ENCODE data around the gene AGRN.

The AGRN gene

GRCh38 chr1:1043411-1043810 lies 23.5 kb downstream of the AGRN start:
- peaks cover 14% of the 10 kb centered on the region for H3K27me3 Mint-ChIP-seq (ENCODE audit: low read depth)
- H3K36me3 Mint-ChIP-seq (ENCODE audit: low read depth): no peaks in the 10 kb centered on the region
- no peak overlapping the region for H3K4me3 Mint-ChIP-seq
- no peak overlapping the region for H3K27ac Mint-ChIP-seq
- no peaks in the 10 kb centered on the region for H3K9me3 Mint-ChIP-seq
- H3K4me1 Mint-ChIP-seq (ENCODE audit: low read depth): peaks cover 14% of the 10 kb centered on the region

DNA sequence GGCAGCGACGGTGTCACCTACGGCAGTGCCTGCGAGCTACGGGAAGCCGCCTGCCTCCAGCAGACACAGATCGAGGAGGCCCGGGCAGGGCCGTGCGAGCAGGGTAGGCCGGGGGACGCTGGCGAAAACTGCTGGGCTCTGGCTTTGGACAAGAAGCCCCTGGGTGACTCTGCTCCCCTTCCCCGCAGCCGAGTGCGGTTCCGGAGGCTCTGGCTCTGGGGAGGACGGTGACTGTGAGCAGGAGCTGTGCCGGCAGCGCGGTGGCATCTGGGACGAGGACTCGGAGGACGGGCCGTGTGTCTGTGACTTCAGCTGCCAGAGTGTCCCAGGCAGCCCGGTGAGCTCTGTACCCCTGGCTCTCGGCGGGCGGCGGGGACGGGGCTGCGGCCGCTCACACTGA lies 24.0 kb downstream of the AGRN start:
- Mint-ChIP-seq H3K27me3 (ENCODE audit: low read depth) (peaks cover 9% of the 10 kb centered on the region), H3K9me3 (no peaks in the 10 kb centered on the region), H3K4me1 (ENCODE audit: low read depth) (peaks cover 10% of the 10 kb centered on the region), H3K27ac (no peak overlapping the region), H3K36me3 (ENCODE audit: low read depth) (no peaks in the 10 kb centered on the region), H3K4me3 (no peak overlapping the region)

- Mint-ChIP-seq H3K27ac (no peak overlapping the region), H3K36me3 (ENCODE audit: low read depth) (no peaks in the 10 kb centered on the region)
Measured at GRCh38 chr1:1044455-1045078, 24.6 kb downstream of the AGRN start.

DNA sequence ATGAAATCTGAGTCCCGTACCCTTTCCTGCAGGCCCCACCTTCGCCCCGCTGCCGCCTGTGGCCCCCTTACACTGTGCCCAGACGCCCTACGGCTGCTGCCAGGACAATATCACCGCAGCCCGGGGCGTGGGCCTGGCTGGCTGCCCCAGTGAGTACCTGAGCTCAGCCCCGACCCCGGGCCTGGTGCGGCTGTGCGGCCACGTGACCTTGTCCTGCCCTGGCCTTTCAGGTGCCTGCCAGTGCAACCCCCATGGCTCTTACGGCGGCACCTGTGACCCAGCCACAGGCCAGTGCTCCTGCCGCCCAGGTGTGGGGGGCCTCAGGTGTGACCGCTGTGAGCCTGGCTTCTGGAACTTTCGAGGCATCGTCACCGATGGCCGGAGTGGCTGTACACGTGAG lies 25.2 kb downstream of the AGRN start:
- Mint-ChIP-seq H3K4me3 (no peak overlapping the region), H3K9me3 (no peaks in the 10 kb centered on the region), H3K4me1 (ENCODE audit: low read depth) (peaks cover 2% of the 10 kb centered on the region), H3K36me3 (ENCODE audit: low read depth) (no peaks in the 10 kb centered on the region), H3K27me3 (ENCODE audit: low read depth) (no peaks in the 10 kb centered on the region), H3K27ac (no peak overlapping the region)

More at GRCh38 chr1:1044455-1045078, 24.6 kb downstream of the AGRN start:
- Mint-ChIP-seq H3K4me1 (ENCODE audit: low read depth) (peaks cover 4% of the 10 kb centered on the region), H3K27me3 (ENCODE audit: low read depth) (peaks cover 2% of the 10 kb centered on the region), H3K4me3 (no peak overlapping the region), H3K9me3 (no peaks in the 10 kb centered on the region)

GRCh38 chr1:1046243-1046642 lies 26.3 kb downstream of the AGRN start:
- peaks cover 2% of the 10 kb centered on the region for H3K4me1 Mint-ChIP-seq (ENCODE audit: low read depth)
- H3K4me3 Mint-ChIP-seq: no peak overlapping the region
- H3K36me3 Mint-ChIP-seq (ENCODE audit: low read depth): no peaks in the 10 kb centered on the region
- H3K27me3 Mint-ChIP-seq (ENCODE audit: low read depth): no peaks in the 10 kb centered on the region
- no peaks in the 10 kb centered on the region for H3K9me3 Mint-ChIP-seq
- H3K27ac Mint-ChIP-seq: no peak overlapping the region

- Mint-ChIP-seq H3K27me3 (ENCODE audit: low read depth) (no peaks in the 10 kb centered on the region), H3K4me1 (ENCODE audit: low read depth) (peaks cover 2% of the 10 kb centered on the region), H3K36me3 (ENCODE audit: low read depth) (no peaks in the 10 kb centered on the region), H3K27ac (no peak overlapping the region), H3K9me3 (no peaks in the 10 kb centered on the region), H3K4me3 (no peak overlapping the region)
Measured at GRCh38 chr1:1046767-1047166, 26.8 kb downstream of the AGRN start.

DNA sequence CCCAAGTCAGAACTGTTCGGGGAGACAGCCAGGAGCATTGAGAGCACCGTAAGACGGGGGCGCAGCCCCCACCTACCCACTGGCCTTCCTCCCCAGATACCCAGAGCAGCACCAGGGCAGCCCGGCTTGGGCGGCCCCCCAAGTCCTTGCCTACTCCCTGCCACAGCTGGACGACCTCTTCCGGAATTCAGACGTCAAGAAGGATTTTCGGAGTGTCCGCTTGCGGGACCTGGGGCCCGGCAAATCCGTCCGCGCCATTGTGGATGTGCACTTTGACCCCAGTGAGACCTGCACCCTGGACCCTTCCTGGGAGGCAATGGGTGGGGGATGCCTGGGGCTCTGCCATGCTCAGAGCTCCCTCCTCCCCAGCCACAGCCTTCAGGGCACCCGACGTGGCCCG lies 27.5 kb downstream of the AGRN start:
- peaks cover 2% of the 10 kb centered on the region for H3K4me1 Mint-ChIP-seq (ENCODE audit: low read depth)
- no peaks in the 10 kb centered on the region for H3K36me3 Mint-ChIP-seq (ENCODE audit: low read depth)
- no peak overlapping the region for H3K4me3 Mint-ChIP-seq
- no peaks in the 10 kb centered on the region for H3K27me3 Mint-ChIP-seq (ENCODE audit: low read depth)
- H3K27ac Mint-ChIP-seq: no peak overlapping the region
- H3K9me3 Mint-ChIP-seq: no peaks in the 10 kb centered on the region

- Mint-ChIP-seq H3K36me3 (ENCODE audit: low read depth) (no peaks in the 10 kb centered on the region), H3K4me1 (ENCODE audit: low read depth) (peaks cover 1% of the 10 kb centered on the region), H3K9me3 (no peaks in the 10 kb centered on the region), H3K4me3 (no peak overlapping the region), H3K27me3 (ENCODE audit: low read depth) (no peaks in the 10 kb centered on the region), H3K27ac (no peak overlapping the region)
Measured at GRCh38 chr1:1047963-1048362, 28.0 kb downstream of the AGRN start.

DNA sequence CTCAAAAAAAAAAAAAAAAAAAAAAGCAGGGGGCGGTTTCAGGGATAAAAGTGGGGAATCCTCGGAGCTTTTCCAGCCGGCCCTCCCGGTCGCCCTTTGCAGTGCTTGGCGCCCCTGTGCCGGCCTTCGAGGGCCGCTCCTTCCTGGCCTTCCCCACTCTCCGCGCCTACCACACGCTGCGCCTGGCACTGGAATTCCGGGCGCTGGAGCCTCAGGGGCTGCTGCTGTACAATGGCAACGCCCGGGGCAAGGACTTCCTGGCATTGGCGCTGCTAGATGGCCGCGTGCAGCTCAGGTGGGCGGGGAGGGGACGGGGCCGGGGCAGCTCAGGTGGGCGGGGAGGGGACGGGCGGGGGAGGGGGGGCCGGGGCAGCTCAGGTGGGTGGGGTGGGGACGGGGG lies 28.8 kb downstream of the AGRN start:
- Mint-ChIP-seq H3K36me3 (ENCODE audit: low read depth) (no peaks in the 10 kb centered on the region), H3K9me3 (no peaks in the 10 kb centered on the region), H3K4me1 (ENCODE audit: low read depth) (no peaks in the 10 kb centered on the region), H3K27me3 (ENCODE audit: low read depth) (no peaks in the 10 kb centered on the region), H3K4me3 (no peak overlapping the region), H3K27ac (no peak overlapping the region)

- no peaks in the 10 kb centered on the region for H3K9me3 Mint-ChIP-seq
- H3K27ac Mint-ChIP-seq: no peak overlapping the region
- H3K36me3 Mint-ChIP-seq (ENCODE audit: low read depth): no peaks in the 10 kb centered on the region
- no peaks in the 10 kb centered on the region for H3K27me3 Mint-ChIP-seq (ENCODE audit: low read depth)
- H3K4me3 Mint-ChIP-seq: no peak overlapping the region
- no peaks in the 10 kb centered on the region for H3K4me1 Mint-ChIP-seq (ENCODE audit: low read depth)
Measured at GRCh38 chr1:1049318-1050165, 29.6 kb downstream of the AGRN start.

DNA sequence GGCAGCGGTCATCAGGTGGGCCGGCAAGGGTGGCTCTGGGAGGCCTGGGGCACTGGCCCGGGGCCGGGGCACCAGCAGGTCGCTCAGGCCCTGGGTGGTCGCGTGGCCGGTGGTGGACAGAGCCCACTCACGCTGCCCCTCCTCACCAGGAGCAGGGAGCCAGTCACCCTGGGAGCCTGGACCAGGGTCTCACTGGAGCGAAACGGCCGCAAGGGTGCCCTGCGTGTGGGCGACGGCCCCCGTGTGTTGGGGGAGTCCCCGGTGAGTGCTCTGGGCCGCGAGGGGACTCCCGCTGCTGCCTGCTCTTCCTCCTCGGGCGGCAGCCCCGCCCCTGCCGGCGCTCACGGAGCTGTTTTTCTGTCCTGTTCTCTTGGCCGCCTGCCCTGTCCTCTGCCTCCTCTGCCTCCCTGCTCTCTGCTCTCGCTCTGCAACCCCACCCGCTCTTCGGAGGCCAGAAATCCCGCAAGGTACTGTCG lies 30.7 kb downstream of the AGRN start:
- Mint-ChIP-seq H3K4me3 (no peak overlapping the region), H3K27ac (no peak overlapping the region), H3K4me1 (ENCODE audit: low read depth) (no peaks in the 10 kb centered on the region), H3K27me3 (ENCODE audit: low read depth) (no peaks in the 10 kb centered on the region), H3K36me3 (ENCODE audit: low read depth) (no peaks in the 10 kb centered on the region), H3K9me3 (no peaks in the 10 kb centered on the region)

GRCh38 chr1:1051127-1051810 lies 31.3 kb downstream of the AGRN start:
- H3K9me3 Mint-ChIP-seq: no peaks in the 10 kb centered on the region
- no peaks in the 10 kb centered on the region for H3K27me3 Mint-ChIP-seq (ENCODE audit: low read depth)
- no peak overlapping the region for H3K27ac Mint-ChIP-seq
- H3K36me3 Mint-ChIP-seq (ENCODE audit: low read depth): no peaks in the 10 kb centered on the region
- no peak overlapping the region for H3K4me3 Mint-ChIP-seq
- no peaks in the 10 kb centered on the region for H3K4me1 Mint-ChIP-seq (ENCODE audit: low read depth)

- peaks cover 4% of the 10 kb centered on the region for H3K27me3 Mint-ChIP-seq (ENCODE audit: low read depth)
- no peak overlapping the region for H3K4me3 Mint-ChIP-seq
- no peak overlapping the region for H3K27ac Mint-ChIP-seq
- no peaks in the 10 kb centered on the region for H3K36me3 Mint-ChIP-seq (ENCODE audit: low read depth)
- no peaks in the 10 kb centered on the region for H3K9me3 Mint-ChIP-seq
- no peaks in the 10 kb centered on the region for H3K4me1 Mint-ChIP-seq (ENCODE audit: low read depth)
Measured at GRCh38 chr1:1052003-1052840, 32.3 kb downstream of the AGRN start.

DNA sequence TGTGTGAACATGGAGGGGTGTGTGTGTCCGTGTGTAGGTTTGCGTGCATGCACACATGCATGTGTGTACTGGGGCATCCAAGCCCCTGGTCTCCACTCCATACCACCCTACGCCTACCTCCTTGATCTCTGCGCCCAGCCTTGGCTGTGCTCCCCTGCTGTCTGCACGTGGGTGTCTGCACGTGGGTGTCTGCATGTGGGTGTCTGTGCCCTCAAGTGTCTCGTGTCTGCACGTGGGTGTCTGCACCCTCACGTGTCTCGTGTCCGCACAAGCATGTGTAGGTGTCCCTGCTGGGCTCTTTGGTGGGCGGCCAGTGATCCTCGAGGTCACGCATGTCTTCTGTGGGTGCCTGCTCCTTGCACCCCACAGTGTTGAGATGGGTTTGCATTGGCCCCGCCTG lies 33.1 kb downstream of the AGRN start:
- Mint-ChIP-seq H3K27ac (no peak overlapping the region), H3K4me3 (no peak overlapping the region), H3K9me3 (no peaks in the 10 kb centered on the region), H3K27me3 (ENCODE audit: low read depth) (peaks cover 12% of the 10 kb centered on the region), H3K36me3 (ENCODE audit: low read depth) (no peaks in the 10 kb centered on the region), H3K4me1 (ENCODE audit: low read depth) (peaks cover under 1% of the 10 kb centered on the region)
